Ishikawa (cell line): ENCODE data around the gene STARD3.

Experiments
- CEBPB ChIP-seq: IDR thresholded peaks from 2 replicates; pipeline ENCODE4 v1.6.1; 2012
- CREB1 ChIP-seq: IDR thresholded peaks from 2 replicates; pipeline ENCODE4 v1.6.1; 2012; ENCODE audit warnings: low read depth
- EGR1 ChIP-seq: IDR thresholded peaks from 2 replicates; pipeline ENCODE4 v1.6.1; 2012
- EP300 ChIP-seq: IDR thresholded peaks from 2 replicates; pipeline ENCODE4 v1.6.1; 2012; ENCODE audit warnings: borderline replicate concordance
- FOXM1 ChIP-seq: IDR thresholded peaks from 2 replicates; pipeline ENCODE4 v1.6.1; 2012; ENCODE audit warnings: low read depth, borderline replicate concordance
- NFIC ChIP-seq: IDR thresholded peaks from 2 replicates; pipeline ENCODE4 v1.6.1; 2012
- RAD21 ChIP-seq: IDR thresholded peaks from 2 replicates; pipeline ENCODE4 v1.6.1; 2012; ENCODE audit warnings: low read depth
- REST ChIP-seq: IDR thresholded peaks from 2 replicates; pipeline ENCODE4 v1.6.1; 2012; ENCODE audit warnings: low read depth, mild to moderate bottlenecking
- TAF1 ChIP-seq: IDR thresholded peaks from 2 replicates; pipeline ENCODE4 v1.6.1; 2012; ENCODE audit warnings: low read depth, mild to moderate bottlenecking
- TCF12 ChIP-seq: IDR thresholded peaks from 2 replicates; pipeline ENCODE4 v1.6.1; 2012; ENCODE audit warnings: low read depth
- TEAD4 ChIP-seq: IDR thresholded peaks from 2 replicates; pipeline ENCODE4 v1.6.1; 2012
- USF1 ChIP-seq: IDR thresholded peaks from 2 replicates; pipeline ENCODE4 v1.6.1; 2012
- YY1 ChIP-seq: IDR thresholded peaks from 2 replicates; pipeline ENCODE4 v1.6.1; 2012; ENCODE audit warnings: low read depth
- ZBTB7A ChIP-seq: IDR thresholded peaks from 2 replicates; pipeline ENCODE4 v1.6.1; 2012; ENCODE audit warnings: low read depth
- TF ChIP-seq, protein P1 (sequence below): IDR thresholded peaks from 2 replicates; pipeline ENCODE4 v1.6.1; 2012

Gene STARD3

DNA sequence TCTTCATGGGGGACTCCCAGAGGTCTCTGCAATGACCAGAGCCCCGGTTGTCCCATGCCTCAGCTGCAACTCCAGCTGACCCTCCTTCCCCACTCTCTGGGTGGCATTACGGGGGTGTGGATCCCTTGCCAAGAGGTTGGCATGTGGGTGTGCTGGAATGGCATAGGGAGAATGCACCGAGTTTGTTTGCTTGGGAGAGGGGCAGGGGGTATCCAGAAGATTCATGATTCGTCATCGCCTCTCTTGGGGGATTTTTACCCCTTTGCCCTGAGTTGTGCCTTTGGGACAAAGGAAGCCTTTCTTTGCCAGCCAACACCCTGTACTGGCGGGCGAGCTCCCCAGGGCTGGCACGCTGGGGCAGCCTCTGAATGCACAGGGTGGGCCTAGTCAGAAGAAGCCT is 69.4 kb downstream of the STARD3 start:
- TF ChIP-seq YY1 (no peak), EP300 (no peak), USF1 (no peak), NFIC (no peak), CREB1 (no peak), TAF1 (no peak), FOXM1 (no peak), ZBTB7A (no peak), CEBPB (no peak), EGR1 (no peak)

DNA sequence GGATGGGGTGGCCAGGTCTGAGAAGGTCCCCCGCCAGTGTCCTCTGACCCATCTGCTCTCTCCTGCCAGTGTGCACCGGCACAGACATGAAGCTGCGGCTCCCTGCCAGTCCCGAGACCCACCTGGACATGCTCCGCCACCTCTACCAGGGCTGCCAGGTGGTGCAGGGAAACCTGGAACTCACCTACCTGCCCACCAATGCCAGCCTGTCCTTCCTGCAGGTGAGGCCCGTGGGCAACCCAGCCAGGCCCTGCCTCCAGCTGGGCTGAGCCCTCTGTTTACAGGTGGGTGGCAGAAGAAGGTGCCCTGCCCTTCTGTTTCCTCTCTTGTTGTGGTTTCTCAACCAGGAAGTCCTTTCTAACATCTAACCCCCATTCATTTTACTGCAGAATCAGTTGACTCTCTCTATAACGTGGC is 70.0 kb downstream of the STARD3 start:
- no peak for TF ChIP-seq EGR1
- TF ChIP-seq YY1, result no peak
- TF ChIP-seq ZBTB7A, result no peak
- no peak for TF ChIP-seq REST
- TF ChIP-seq TAF1, result no peak
- TF ChIP-seq TCF12, result no peak
- TF ChIP-seq RAD21, result no peak
- TF ChIP-seq USF1, result no peak
- no peak for TF ChIP-seq CEBPB
- no peak for TF ChIP-seq TEAD4
- TF ChIP-seq FOXM1, result no peak
- TF ChIP-seq, protein P1, sequence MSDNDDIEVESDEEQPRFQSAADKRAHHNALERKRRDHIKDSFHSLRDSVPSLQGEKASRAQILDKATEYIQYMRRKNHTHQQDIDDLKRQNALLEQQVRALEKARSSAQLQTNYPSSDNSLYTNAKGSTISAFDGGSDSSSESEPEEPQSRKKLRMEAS, result no peak
- TF ChIP-seq NFIC, result no peak
- no peak for TF ChIP-seq CREB1
- no peak for TF ChIP-seq EP300

DNA sequence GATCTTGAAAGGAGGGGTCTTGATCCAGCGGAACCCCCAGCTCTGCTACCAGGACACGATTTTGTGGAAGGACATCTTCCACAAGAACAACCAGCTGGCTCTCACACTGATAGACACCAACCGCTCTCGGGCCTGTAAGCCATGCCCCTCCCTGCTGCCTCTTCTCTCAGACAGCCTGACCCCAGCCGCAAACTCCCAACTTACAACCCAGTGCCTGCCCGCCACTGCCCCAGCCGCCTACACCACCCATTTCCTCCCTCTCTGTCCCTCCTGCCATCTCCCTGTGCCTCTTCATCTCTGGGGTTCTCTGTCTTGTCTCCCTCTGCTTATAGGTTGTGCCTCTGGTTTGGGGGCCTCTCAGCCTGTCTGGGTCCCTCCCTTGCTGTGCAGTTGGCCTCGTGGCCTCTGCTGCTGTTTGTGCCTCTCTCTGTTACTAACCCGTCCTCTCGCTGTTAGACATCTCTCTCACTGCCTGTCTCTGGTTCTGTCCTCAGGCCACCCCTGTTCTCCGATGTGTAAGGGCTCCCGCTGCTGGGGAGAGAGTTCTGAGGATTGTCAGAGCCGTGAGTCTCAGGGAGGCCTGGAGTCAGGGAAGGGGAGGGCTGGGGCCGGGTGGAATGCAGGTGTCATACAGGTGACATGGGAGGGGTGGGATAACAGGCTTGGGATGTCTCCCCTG is 72.5 kb downstream of the STARD3 start:
- TF ChIP-seq FOXM1 (no peak), CREB1 (no peak), TEAD4 (no peak), ZBTB7A (no peak)

- TF ChIP-seq TCF12, result no peak
- TF ChIP-seq, protein P1, result no peak
Observed at GRCh38 chr17:39709998-39710964, 73.3 kb downstream of the STARD3 start.

DNA sequence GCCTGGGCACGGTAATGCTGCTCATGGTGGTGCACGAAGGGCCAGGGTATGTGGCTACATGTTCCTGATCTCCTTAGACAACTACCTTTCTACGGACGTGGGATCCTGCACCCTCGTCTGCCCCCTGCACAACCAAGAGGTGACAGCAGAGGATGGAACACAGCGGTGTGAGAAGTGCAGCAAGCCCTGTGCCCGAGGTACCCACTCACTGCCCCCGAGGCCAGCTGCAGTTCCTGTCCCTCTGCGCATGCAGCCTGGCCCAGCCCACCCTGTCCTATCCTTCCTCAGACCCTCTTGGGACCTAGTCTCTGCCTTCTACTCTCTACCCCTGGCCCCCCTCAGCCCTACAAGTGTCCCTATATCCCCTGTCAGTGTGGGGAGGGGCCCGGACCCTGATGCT is 74.9 kb downstream of the STARD3 start:
- TF ChIP-seq CREB1 (no peak), RAD21 (no peak), ZBTB7A (no peak)
